AG04450 (cell line): ENCODE measurements around the gene EXOC3L2. TPM values are rescaled to one million over a fixed set of nuclear protein-coding genes. Genes with fewer than 3 reads are reported as not detected.

Experiments used
- CTCF ChIA-PET: fragments of 300-600, 350-600 bp; formaldehyde crosslinking; extraction: SDS; loops from one replicate; lab custom pipeline; 2022; ENCODE audit warnings: antibody characterized with exemption, inconsistent platforms; lab: Charles Lee
- POLR2A ChIA-PET: fragments of 350-600 bp; formaldehyde crosslinking; extraction: SDS; loops from one replicate; lab custom pipeline; 2021; ENCODE audit warnings: antibody characterized with exemption, inconsistent platforms; lab: Yijun Ruan, JAX
- DNase-seq: peaks from one replicate; pipeline ENCODE4 v3.0.0-alpha.2; 2011; ENCODE audit warnings: low read depth, low spot score
- H3K27ac ChIP-seq: one replicate; pipeline ENCODE4 v1.5.1; 2012; ENCODE audit warnings: low read depth, low read length, control low read depth
- H3K27me3 ChIP-seq: one replicate; pipeline ENCODE4 v1.6.0; 2012; ENCODE audit warnings: low read length; ENCODE audit not compliant: control insufficient read depth, insufficient read depth
- H3K4me3 ChIP-seq: 2 replicates; pipeline ENCODE4 v1.5.1; 2011; ENCODE audit warnings: mild to moderate bottlenecking, low read depth, low read length, control low read depth
- H3K9me3 ChIP-seq: 2 replicates; pipeline ENCODE4 v1.5.1; 2012; ENCODE audit warnings: low read length; ENCODE audit not compliant: control insufficient read depth, insufficient read depth
- CTCF ChIP-seq: IDR thresholded peaks from 2 replicates; pipeline ENCODE4 v1.5.1; 2011; ENCODE audit warnings: low read depth, low read length, control low read depth, inconsistent platforms
- polyA minus RNA-seq: library from RNA; depleted of rRNA, polyadenylated mRNA; stranded (reverse); fragments of >200 nt; gene quantifications from 2 replicates; pipeline ENCODE4 v1.2.3, GENCODE V29; 2011; rRNA and poly(A)+ RNA removed
- polyA plus RNA-seq: library from polyadenylated mRNA; depleted of rRNA; stranded (reverse); fragments of >200 nt; gene quantifications from 2 replicates; pipeline ENCODE4 v1.2.3, GENCODE V29; 2011; rRNA removed

The EXOC3L2 gene
- polyA plus RNA-seq = not detected in 2 replicates
- polyA minus RNA-seq = not detected in 2 replicates

- Histone ChIP-seq H3K27ac (no peak within 1 kb of the TSS), H3K4me3 (no peak within 1 kb of the TSS), H3K27me3 (peaks cover 3% of the 10 kb centered on the region), H3K9me3 (no peaks in the 10 kb centered on the region)
- CTCF ChIA-PET = interaction anchor here (1.3 kb wide), 1 partner anchor 67 kb away, joined by 4 read pairs; the partner anchor contains the start of genes BLOC1S3 and TRAPPC6A
- DNase-seq = no peak
- TF ChIP-seq CTCF = no peak
- POLR2A ChIA-PET = no interaction called here
Observed at GRCh38 chr19:45245334-45245787, at the start of gene EXOC3L2. EXOC3L2 (minus strand) TSS chr19:45245407; CDS start chr19:45239045, 6,362 bp downstream.

- CTCF ChIA-PET = no interaction called here
- POLR2A ChIA-PET = no interaction called here
- H3K27me3 ChIP-seq = no peaks in the 10 kb centered on the region
- no peak for TF ChIP-seq CTCF
- no peak for DNase-seq
- H3K9me3 ChIP-seq = peaks cover 13% of the 10 kb centered on the region
- no peak overlapping the region for H3K27ac ChIP-seq
- no peak overlapping the region for H3K4me3 ChIP-seq
Observed at GRCh38 chr19:45294291-45295029, 49.3 kb upstream of the EXOC3L2 start.

GRCh38 chr19:45293682-45294081, 48.5 kb upstream of the EXOC3L2 start:
- Histone ChIP-seq H3K4me3 (no peak overlapping the region), H3K27ac (no peak overlapping the region), H3K27me3 (no peaks in the 10 kb centered on the region), H3K9me3 (peaks cover 13% of the 10 kb centered on the region)
- ChIA-PET POLR2A (no interaction called here), CTCF (no interaction called here)
- no peak for DNase-seq
- no peak for TF ChIP-seq CTCF

GRCh38 chr19:45291834-45292233, 46.6 kb upstream of the EXOC3L2 start:
- POLR2A ChIA-PET = interaction anchor here (0.7 kb wide), 1 partner anchor 113 kb away, joined by 3 read pairs; the partner anchor contains the start of gene BLOC1S3
- CTCF ChIA-PET = no interaction called here

More at GRCh38 chr19:45291834-45292233, 46.6 kb upstream of the EXOC3L2 start:
- Histone ChIP-seq H3K27me3 (no peaks in the 10 kb centered on the region), H3K9me3 (peaks cover 13% of the 10 kb centered on the region), H3K4me3 (no peak overlapping the region), H3K27ac (no peak overlapping the region)
- no peak for TF ChIP-seq CTCF
- no peak for DNase-seq
